Progenitor cell of endocrine pancreas (in vitro differentiated cells): ENCODE measurements around the gene TAC3. TPM values are rescaled to one million over a fixed set of nuclear protein-coding genes. Genes with fewer than 3 reads are reported as not detected.
A peak's percentile ranks its signal among the peaks of the same experiment; 100 is the strongest.

Experiments used
- DNase-seq: peaks from one replicate; pipeline ENCODE4 v3.0.0; 2021; ENCODE audit warnings: low spot score; ENCODE audit not compliant: unreplicated experiment
- H3K27ac Mint-ChIP-seq: 2 replicates; pipeline ENCODE4 v1.8.0; 2021; ENCODE audit warnings: mild to moderate bottlenecking, moderate library complexity, mixed read lengths
- H3K27me3 Mint-ChIP-seq: 2 replicates; pipeline ENCODE4 v1.8.0; 2021; ENCODE audit warnings: mixed read lengths
- H3K36me3 Mint-ChIP-seq: 2 replicates; pipeline ENCODE4 v1.8.0; 2022; ENCODE audit warnings: mixed read lengths; ENCODE audit not compliant: insufficient read depth
- H3K4me1 Mint-ChIP-seq: 2 replicates; pipeline ENCODE4 v1.8.0; 2021; ENCODE audit warnings: low read depth, mixed read lengths
- H3K4me3 Mint-ChIP-seq: 2 replicates; pipeline ENCODE4 v1.8.0; 2021; ENCODE audit warnings: low read depth, mild to moderate bottlenecking, moderate library complexity, mixed read lengths
- H3K9me3 Mint-ChIP-seq: 2 replicates; pipeline ENCODE4 v1.8.0; 2021; ENCODE audit warnings: low read depth, mixed read lengths
- CTCF ChIP-seq: fragments of 200-600 bp; sonication (generic); IDR thresholded peaks from one replicate; pipeline ENCODE4 v1.5.0; 2021; ENCODE audit warnings: antibody characterized with exemption, mild to moderate bottlenecking; ENCODE audit not compliant: unreplicated experiment
- total RNA-seq: library from RNA; stranded (reverse); gene quantifications from 2 replicates; pipeline ENCODE4 v1.2.1, GENCODE V29; 2021

The TAC3 gene
- total RNA-seq, 1 donor from 2014 or later = 4.1 TPM

GRCh38 chr12:57031789-57032188 lies 15.5 kb upstream of the TAC3 start:
- TF ChIP-seq CTCF = no peak
- Mint-ChIP-seq H3K9me3 (no peaks in the 10 kb centered on the region), H3K27ac (no peak overlapping the region), H3K36me3 (no peaks in the 10 kb centered on the region), H3K4me1 (peaks cover 4% of the 10 kb centered on the region), H3K27me3 (peaks cover 8% of the 10 kb centered on the region), H3K4me3 (no peak overlapping the region)
- no peak for DNase-seq

- Mint-ChIP-seq H3K9me3 (no peaks in the 10 kb centered on the region), H3K4me1 (peaks cover 6% of the 10 kb centered on the region), H3K4me3 (no peak overlapping the region), H3K36me3 (no peaks in the 10 kb centered on the region), H3K27ac (peak overlapping the region; percentile 21), H3K27me3 (peaks cover 14% of the 10 kb centered on the region)
- TF ChIP-seq CTCF = no peak
- DNase-seq = no peak
Observed at GRCh38 chr12:57031138-57031725, 14.9 kb upstream of the TAC3 start.

GRCh38 chr12:57029457-57029856 lies 13.1 kb upstream of the TAC3 start:
- no peak for DNase-seq
- Mint-ChIP-seq H3K9me3 (no peaks in the 10 kb centered on the region), H3K27ac (no peak overlapping the region), H3K4me1 (peaks cover 6% of the 10 kb centered on the region), H3K27me3 (peaks cover 18% of the 10 kb centered on the region), H3K36me3 (no peaks in the 10 kb centered on the region), H3K4me3 (no peak overlapping the region)
- no peak for TF ChIP-seq CTCF

- no peak for TF ChIP-seq CTCF
- Mint-ChIP-seq H3K36me3 (no peaks in the 10 kb centered on the region), H3K9me3 (no peaks in the 10 kb centered on the region), H3K4me3 (no peak overlapping the region), H3K27me3 (peaks cover 21% of the 10 kb centered on the region), H3K27ac (no peak overlapping the region), H3K4me1 (peaks cover 6% of the 10 kb centered on the region)
- no peak for DNase-seq
Observed at GRCh38 chr12:57027805-57028153, 11.4 kb upstream of the TAC3 start.

- TF ChIP-seq CTCF = no peak
- DNase-seq = no peak
- peaks cover 21% of the 10 kb centered on the region for H3K27me3 Mint-ChIP-seq
Observed at GRCh38 chr12:57027011-57027804, 10.9 kb upstream of the TAC3 start.

More at GRCh38 chr12:57027011-57027804, 10.9 kb upstream of the TAC3 start:
- no peaks in the 10 kb centered on the region for H3K9me3 Mint-ChIP-seq
- no peaks in the 10 kb centered on the region for H3K36me3 Mint-ChIP-seq
- H3K27ac Mint-ChIP-seq = no peak overlapping the region
- H3K4me1 Mint-ChIP-seq = peaks cover 6% of the 10 kb centered on the region
- no peak overlapping the region for H3K4me3 Mint-ChIP-seq
